GM18498 (cell line): Measurements from ENCODE around the gene CSDE1.
A peak's percentile ranks its signal among the peaks of the same experiment; 100 is the strongest.
"Not testable (repeated sequence)": the region's sequence is repeated elsewhere in the genome, so short reads cannot be mapped to it uniquely, and the experiment has no call there.

Experiments
- ATAC-seq: cut with Tn5 transposase; IDR thresholded peaks from one replicate; pipeline ENCODE4 v1.9.1; 2021; ENCODE audit warnings: mild to moderate bottlenecking, moderate library complexity; ENCODE audit not compliant: unreplicated experiment

Gene CSDE1

GRCh38 chr1:114757455-114758255, at the start of gene CSDE1:
Gene CSDE1 (minus strand): TSS chr1:114757984. CDS start chr1:114739890, 18,094 bp downstream.
- peak; percentile 83 for ATAC-seq

DNA sequence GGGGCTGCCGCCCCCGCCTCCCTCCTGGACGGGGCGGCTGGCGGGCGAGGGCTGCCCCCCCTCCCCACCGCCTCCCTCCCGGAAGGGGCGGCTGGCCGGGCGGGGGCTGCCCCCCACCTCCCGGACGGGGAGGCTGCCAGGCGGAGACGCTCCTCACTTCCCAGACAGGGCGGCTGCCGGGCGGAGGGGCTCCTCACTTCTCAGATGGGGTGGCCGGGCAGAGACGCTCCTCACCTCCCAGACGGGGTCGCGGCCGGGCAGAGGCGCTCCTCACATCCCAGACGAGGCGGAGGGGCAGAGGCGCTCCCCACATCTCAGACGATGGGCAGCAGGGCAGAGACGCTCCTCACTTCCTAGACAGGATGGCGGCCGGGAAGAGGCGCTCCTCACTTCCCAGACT, 46.7 kb upstream of the CSDE1 start:
- not testable (repeated sequence) for ATAC-seq

- peak; percentile 53 for ATAC-seq
These were observed 45.2 kb upstream of the CSDE1 start for GRCh38 chr1:114803001-114803400.

GRCh38 chr1:114794038-114794437, 36.3 kb upstream of the CSDE1 start:
- ATAC-seq = no peak

- not testable (repeated sequence) for ATAC-seq
These were observed 32.8 kb upstream of the CSDE1 start for GRCh38 chr1:114790581-114790980.

GRCh38 chr1:114786440-114786839, 28.7 kb upstream of the CSDE1 start:
- not testable (repeated sequence) for ATAC-seq

GRCh38 chr1:114782476-114782875, 24.7 kb upstream of the CSDE1 start:
- ATAC-seq = no peak

GRCh38 chr1:114780344-114781226, 22.8 kb upstream of the CSDE1 start, which contains the start of gene SIKE1:
Gene SIKE1 (minus strand): TSS chr1:114780685. CDS start chr1:114780607, 78 bp downstream.
- peak; percentile 99 for ATAC-seq

DNA sequence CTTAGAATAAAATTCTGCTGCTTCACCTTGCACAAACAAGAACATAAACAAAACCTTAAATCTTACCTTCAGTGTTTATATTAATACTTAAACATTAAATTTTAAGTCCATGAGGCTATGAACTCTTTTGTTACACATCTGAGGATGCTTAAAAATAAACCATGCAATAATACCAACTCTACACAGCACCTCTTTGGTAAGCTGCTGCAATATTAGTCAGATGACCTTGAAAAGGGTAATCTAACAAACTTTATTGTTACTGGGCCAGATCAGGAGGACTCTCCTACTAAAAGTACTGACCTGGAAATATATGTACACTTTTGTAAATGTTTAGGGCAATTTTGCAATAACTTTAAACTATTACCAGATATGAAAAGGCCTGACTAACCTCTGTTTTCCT, 21.9 kb upstream of the CSDE1 start:
- ATAC-seq = no peak

- ATAC-seq = not testable (repeated sequence)
These were observed 18.9 kb upstream of the CSDE1 start for GRCh38 chr1:114776726-114777125.

- ATAC-seq = no peak
These were observed 14.2 kb upstream of the CSDE1 start for GRCh38 chr1:114771992-114772391.

- ATAC-seq = no peak
These were observed 13.2 kb upstream of the CSDE1 start for GRCh38 chr1:114770989-114771388.

GRCh38 chr1:114764689-114765088, 6.9 kb upstream of the CSDE1 start:
- ATAC-seq = no peak

GRCh38 chr1:114758256-114758832, 560 bp upstream of the CSDE1 start:
- no peak for ATAC-seq

DNA sequence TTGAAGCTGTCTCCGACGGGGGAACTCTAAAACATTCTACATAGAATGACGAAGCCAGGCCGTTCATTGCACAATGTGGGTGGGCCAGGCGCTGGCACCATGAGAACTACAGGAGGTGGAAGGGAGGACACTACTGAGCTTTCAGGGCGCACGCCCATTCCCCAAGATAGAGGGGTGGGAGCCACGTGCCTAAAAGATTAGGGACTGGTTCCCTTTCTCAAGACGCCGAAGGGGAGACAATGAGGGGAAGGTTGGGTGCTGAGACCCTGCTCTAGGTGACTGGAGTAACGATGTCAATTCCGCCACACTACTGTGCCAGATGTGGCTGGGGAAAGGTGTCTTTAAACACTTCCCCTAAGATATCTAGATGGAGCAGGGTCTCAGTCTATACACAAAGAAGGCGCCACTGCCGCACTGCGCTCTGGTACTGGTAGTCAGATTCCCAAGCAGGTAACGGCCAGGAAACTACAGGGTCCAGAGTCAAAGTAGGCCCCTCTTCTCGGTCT, 782 bp downstream of the CSDE1 start:
- no peak for ATAC-seq

GRCh38 chr1:114756009-114756892, 1.5 kb downstream of the CSDE1 start:
- peak; percentile 47 for ATAC-seq

DNA sequence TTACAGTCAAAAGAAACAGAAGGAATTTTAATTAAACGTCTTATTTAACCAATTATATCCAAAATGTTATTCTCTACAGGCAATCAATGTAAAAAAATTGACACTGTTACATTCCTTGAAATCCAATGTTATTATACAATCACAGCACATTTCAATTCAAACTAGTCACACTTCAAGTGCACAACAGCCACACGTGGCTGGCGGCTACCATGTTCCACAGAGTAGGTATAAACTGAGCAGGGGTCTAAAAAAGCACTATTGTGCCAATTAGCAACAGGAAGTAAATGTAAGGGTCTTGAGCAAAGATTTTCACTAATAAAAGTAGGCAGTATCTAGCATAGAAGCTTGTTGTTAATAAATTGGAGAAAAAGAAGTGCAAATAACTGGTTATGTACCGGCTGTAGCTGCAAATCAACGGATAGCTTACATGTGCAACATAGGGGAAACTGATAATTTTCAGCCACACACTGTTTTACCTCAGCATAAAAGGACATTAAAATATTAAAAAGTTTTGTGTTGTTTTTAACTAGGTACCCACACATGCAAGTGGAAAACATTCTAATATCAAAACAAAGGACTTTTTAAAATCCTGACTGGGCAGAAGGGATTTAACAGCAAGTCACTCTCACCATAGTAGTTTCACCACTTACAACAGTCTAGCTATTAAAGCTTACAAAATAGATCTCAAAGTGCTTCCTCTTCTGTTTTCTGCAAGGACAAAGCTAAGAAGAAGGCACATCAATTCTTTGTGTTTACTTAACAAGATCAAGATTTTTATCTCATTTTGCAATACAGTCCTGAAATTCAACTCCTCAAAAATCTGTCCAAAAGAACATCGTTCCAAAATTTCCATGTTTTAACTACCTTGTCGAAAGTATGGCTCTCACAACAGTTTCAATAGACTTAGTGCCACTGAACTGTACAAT, 2.5 kb downstream of the CSDE1 start:
- no peak for ATAC-seq

- ATAC-seq = not testable (repeated sequence)
These were observed 4.1 kb downstream of the CSDE1 start for GRCh38 chr1:114753702-114754101.

- no peak for ATAC-seq
These were observed 4.6 kb downstream of the CSDE1 start for GRCh38 chr1:114753143-114753542.
